ENCODE results near the gene ALAS1.

Gene ALAS1

GRCh38 chr3:52227766-52228165, 29.8 kb downstream of the ALAS1 start:
- TF ChIP-seq ZNF341 (tag by site-specific recombination; IDR thresholded peaks at IDR 0.05; ENCODE audit: low read depth) (no peak), ZNF433 (tag by site-specific recombination; IDR thresholded peaks at IDR 0.05; ENCODE audit: low read depth) (no peak), ZSCAN18 (tag by site-specific recombination; IDR thresholded peaks at IDR 0.05) (no peak), ZNF585B (tag by site-specific recombination; IDR thresholded peaks at IDR 0.05) (no peak), ZNF76 (tag by site-specific recombination; IDR thresholded peaks at IDR 0.05; ENCODE audit: borderline replicate concordance, low read depth) (no peak), BCL6B (tag by site-specific recombination; IDR thresholded peaks at IDR 0.05) (no peak)
- ChIA-PET CTCF (no interaction called here), POLR2A (interaction anchor here (0.6 kb wide), 1 partner anchor 14 kb away, joined by 3 read pairs; no protein-coding TSS in a partner anchor)
- Histone ChIP-seq H3K9me3 (ENCODE audit: control insufficient read depth, insufficient read depth, low read depth, low read length) (no peaks in the 10 kb centered on the region), H3K27ac (ENCODE audit: extremely low read depth, low read depth, low read length) (no peak overlapping the region), H3K4me3 (ENCODE audit: low read depth, low read length) (no peak overlapping the region), H3K36me3 (ENCODE audit: control insufficient read depth in 2 of 2, insufficient read depth in 1 of 2, low read length in 2 of 2) (peaks cover 0 to 33% of the 10 kb centered on the region in 2 experiments; a peak in 1 of 3 replicates), H3K4me1 (ENCODE audit: control insufficient read depth, insufficient read depth, low read length) (no peaks in the 10 kb centered on the region)

- ChIA-PET CTCF (interaction anchor here (1.4 kb wide), 1 partner anchor 8 kb away, joined by 4 read pairs; no protein-coding TSS in a partner anchor), POLR2A (no interaction called here)
- Histone ChIP-seq H3K9me3 (ENCODE audit: control insufficient read depth, insufficient read depth, low read depth, low read length) (no peaks in the 10 kb centered on the region), H3K27ac (ENCODE audit: extremely low read depth, low read depth, low read length) (no peak overlapping the region), H3K4me1 (ENCODE audit: control insufficient read depth, insufficient read depth, low read length) (no peaks in the 10 kb centered on the region), H3K4me3 (ENCODE audit: low read depth, low read length) (no peak overlapping the region), H3K36me3 (ENCODE audit: control insufficient read depth in 2 of 2, insufficient read depth in 1 of 2, low read length in 2 of 2) (peaks cover 0 to 33% of the 10 kb centered on the region in 2 experiments; a peak in 1 of 3 replicates)
- TF ChIP-seq ZNF544 (tag by site-specific recombination; IDR thresholded peaks at IDR 0.05) (no peak), ZFHX2 (tag by site-specific recombination; conservative IDR thresholded peaks at IDR 0.05) (peak; percentile 83), ZNF677 (tag by site-specific recombination; IDR thresholded peaks at IDR 0.05) (no peak), EGR2 (tag by site-specific recombination; IDR thresholded peaks at IDR 0.05; ENCODE audit: low read depth) (peak; percentile 64)
Observed at GRCh38 chr3:52228266-52228665, 30.3 kb downstream of the ALAS1 start.

GRCh38 chr3:52228751-52229291, 30.9 kb downstream of the ALAS1 start:
- ChIA-PET CTCF (interaction anchor here (1.2 to 1.4 kb wide), 3 partner anchors 8 to 110 kb away, joined by 3 to 5 read pairs (median 4); no protein-coding TSS in a partner anchor), POLR2A (interaction anchor here (0.7 kb wide), 1 partner anchor 16 kb away, joined by 4 read pairs; no protein-coding TSS in a partner anchor)
- Histone ChIP-seq H3K4me1 (ENCODE audit: control insufficient read depth, insufficient read depth, low read length) (no peaks in the 10 kb centered on the region), H3K4me3 (ENCODE audit: low read depth, low read length) (no peak overlapping the region), H3K9me3 (ENCODE audit: control insufficient read depth, insufficient read depth, low read depth, low read length) (no peaks in the 10 kb centered on the region), H3K36me3 (ENCODE audit: control insufficient read depth in 2 of 2, insufficient read depth in 1 of 2, low read length in 2 of 2) (peaks cover 0 to 33% of the 10 kb centered on the region in 2 experiments; a peak in 1 of 3 replicates), H3K27ac (ENCODE audit: extremely low read depth, low read depth, low read length) (no peak overlapping the region)
- TF ChIP-seq KLF8 (tag by site-specific recombination; IDR thresholded peaks at IDR 0.05), result no peak
- TF ChIP-seq ZFP3 (tag by site-specific recombination; IDR thresholded peaks at IDR 0.05; ENCODE audit: low read depth), result no peak

GRCh38 chr3:52229656-52230055, 31.7 kb downstream of the ALAS1 start:
- ChIA-PET CTCF (interaction anchor here (0.6 to 1.4 kb wide), 5 partner anchors 8 to 219 kb away, joined by 3 to 5 read pairs (median 4); no protein-coding TSS in a partner anchor), POLR2A (interaction anchor here (0.7 kb wide), 1 partner anchor 17 kb away, joined by 4 read pairs; no protein-coding TSS in a partner anchor)
- no peak overlapping the region for H3K27ac ChIP-seq (ENCODE audit: extremely low read depth, low read depth, low read length)
- H3K36me3 ChIP-seq (ENCODE audit: control insufficient read depth in 2 of 2, insufficient read depth in 1 of 2, low read length in 2 of 2), result peaks cover 0 to 37% of the 10 kb centered on the region in 2 experiments; a peak in 1 of 3 replicates
- no peaks in the 10 kb centered on the region for H3K4me1 ChIP-seq (ENCODE audit: control insufficient read depth, insufficient read depth, low read length)
- H3K4me3 ChIP-seq (ENCODE audit: low read depth, low read length), result no peak overlapping the region
- TF ChIP-seq OVOL3 (tag by site-specific recombination; IDR thresholded peaks at IDR 0.05) (no peak), ZBTB10 (tag by site-specific recombination; IDR thresholded peaks at IDR 0.05) (no peak), ZNF560 (tag by site-specific recombination; IDR thresholded peaks at IDR 0.05; ENCODE audit: borderline replicate concordance) (no peak), KLF8 (tag by site-specific recombination; IDR thresholded peaks at IDR 0.05) (no peak), ZNF600 (tag by site-specific recombination; IDR thresholded peaks at IDR 0.05) (no peak), ZNF23 (tag by site-specific recombination; IDR thresholded peaks at IDR 0.05; ENCODE audit: borderline replicate concordance) (no peak)
- no peaks in the 10 kb centered on the region for H3K9me3 ChIP-seq (ENCODE audit: control insufficient read depth, insufficient read depth, low read depth, low read length)
